HG03103 (cell line): ENCODE results near the gene AQP12B.

ENCODE experiments used
- ATAC-seq: cut with Tn5 transposase; IDR thresholded peaks from one replicate; pipeline ENCODE4 v1.9.1; 2021; ENCODE audit warnings: low read depth; ENCODE audit not compliant: unreplicated experiment

Gene AQP12B

DNA sequence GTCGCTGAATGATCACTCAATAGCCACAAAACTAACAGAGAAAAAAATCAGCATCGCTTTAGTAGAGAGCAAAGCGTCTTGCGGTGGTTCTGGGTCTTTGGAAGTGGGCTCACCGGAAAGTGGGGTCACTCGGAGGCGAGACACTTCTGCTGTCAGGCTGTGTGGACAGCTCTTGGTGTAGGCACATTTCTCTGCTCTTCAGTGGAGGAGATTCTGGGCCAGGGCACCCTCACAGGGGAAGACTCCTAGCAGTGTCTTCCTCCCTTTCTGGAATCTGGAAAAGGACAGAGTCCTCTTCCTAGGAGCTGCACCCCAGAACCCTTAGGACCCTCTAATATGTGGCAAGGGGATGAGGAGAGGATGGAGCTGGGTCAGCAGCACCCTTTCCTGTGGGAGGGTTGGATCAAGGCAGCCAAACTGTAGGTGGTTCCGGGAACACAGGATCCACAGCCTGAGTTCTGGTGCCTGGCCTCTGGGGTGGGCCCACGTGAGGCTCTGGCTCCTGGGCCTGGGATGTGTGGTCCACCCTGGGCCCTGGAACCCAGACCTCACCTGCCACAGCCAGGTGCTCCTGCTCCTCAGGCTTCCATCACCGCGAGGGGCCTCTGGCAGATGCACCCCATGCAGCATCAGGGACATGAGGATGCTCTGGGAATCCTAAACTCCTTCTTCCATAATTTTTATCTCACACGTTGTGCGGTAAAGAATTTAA, 32.3 kb downstream of the AQP12B start:
- ATAC-seq: no peak

DNA sequence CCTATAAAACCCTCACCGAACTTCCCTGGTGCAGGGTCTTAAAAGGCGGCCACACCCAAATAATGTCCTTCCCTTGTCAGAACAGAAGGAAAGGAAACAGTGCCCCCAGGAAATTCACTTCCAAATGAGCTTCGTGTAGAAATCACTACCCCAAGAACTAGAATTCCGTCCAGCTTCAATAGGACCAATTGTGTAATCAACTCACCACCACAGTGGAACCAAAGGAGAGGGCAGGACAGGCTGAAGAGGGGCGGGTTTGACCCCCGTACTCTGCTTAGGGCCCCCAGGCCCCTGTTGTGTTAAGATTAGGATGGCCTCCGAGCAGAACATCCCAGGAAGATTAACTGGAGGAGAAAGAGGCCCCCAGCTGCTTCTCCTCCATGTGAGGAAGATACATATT, 33.4 kb downstream of the AQP12B start:
- no peak for ATAC-seq

DNA sequence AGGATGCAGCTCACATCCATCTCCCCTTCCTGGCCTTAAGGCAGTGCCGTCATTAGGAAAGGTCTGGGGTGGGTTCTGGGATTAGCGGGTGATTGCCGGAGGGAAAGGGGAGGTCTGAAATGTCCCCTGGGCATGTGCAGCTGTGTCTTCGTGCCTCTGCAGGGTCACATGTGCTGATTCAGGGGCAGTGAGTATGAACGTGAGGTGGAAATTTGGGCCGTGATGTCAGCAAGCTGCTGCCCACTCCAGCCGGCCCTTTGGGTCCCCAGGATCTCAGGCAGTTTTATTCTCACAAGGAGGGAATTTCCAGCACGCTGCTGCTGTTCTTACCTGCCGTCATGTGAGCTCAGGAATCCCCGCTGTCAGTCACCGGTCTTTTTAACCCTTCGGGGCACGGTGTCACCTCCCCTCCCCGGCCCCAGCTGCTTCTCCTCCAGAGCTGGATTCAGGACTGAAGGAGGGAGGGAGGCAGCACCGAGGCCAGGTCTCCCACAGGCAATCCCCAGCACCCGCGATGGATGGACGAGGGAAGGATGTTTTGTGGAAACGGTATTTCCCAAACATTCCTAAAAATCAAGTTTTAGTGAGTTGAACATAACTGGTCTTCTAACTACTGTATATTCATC, 33.9 kb downstream of the AQP12B start:
- ATAC-seq: no peak

DNA sequence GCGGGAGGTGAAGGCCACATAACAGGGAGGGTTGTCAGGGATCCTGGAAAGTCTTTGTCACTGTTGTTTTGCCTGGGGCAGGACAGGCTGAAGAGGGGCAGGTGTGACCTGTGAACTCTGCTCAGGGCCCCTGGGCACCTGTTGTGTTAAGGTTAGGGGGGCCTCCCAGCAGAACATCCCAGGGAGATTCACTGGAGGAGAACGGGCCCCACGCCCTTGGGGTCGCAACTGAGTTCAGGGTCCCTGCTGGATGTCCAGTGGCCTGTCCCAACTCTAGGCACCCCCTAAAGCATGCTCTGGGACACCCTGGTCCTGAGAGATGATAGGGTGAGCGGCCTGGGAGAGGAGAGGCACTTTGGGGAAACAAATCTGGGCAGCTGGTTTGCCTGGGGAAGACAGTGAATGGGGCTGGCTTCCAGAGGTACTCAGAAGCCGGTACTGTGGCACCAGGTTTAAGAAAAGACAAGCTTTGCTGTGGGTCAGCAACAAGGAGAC, 34.5 kb downstream of the AQP12B start:
- no peak for ATAC-seq

DNA sequence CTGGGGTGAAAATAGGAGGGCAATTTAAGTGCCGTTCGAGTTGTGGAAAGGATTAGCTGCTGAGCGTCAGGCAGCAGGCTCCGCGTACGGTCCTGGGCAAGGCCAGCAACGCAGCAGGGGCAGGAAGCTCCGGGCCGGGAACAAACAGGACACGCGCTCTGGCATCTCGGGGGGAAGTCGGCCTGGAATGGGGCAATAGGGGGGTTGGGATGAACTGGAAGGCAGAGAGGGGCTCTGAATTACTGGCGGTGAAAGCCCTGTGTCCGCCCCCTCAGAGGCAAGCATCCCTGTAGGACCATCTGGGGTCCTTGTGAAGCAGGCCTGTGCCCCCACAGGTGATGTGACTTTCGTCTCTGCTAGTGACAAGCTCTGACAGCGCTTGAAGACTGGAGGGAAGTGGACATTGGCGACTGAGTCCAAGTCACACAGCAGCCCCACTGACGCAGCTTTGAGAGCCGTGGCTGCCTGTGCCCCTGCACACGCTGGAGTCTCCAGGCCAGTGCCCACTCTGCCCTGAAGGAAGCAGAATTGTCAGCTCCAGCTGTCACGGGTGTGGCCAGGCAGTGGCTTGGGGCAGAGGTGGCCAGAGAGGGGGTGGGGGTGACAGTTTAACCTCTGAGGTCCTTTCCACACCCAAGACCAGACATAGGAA, 35.1 kb downstream of the AQP12B start:
- ATAC-seq: no peak

DNA sequence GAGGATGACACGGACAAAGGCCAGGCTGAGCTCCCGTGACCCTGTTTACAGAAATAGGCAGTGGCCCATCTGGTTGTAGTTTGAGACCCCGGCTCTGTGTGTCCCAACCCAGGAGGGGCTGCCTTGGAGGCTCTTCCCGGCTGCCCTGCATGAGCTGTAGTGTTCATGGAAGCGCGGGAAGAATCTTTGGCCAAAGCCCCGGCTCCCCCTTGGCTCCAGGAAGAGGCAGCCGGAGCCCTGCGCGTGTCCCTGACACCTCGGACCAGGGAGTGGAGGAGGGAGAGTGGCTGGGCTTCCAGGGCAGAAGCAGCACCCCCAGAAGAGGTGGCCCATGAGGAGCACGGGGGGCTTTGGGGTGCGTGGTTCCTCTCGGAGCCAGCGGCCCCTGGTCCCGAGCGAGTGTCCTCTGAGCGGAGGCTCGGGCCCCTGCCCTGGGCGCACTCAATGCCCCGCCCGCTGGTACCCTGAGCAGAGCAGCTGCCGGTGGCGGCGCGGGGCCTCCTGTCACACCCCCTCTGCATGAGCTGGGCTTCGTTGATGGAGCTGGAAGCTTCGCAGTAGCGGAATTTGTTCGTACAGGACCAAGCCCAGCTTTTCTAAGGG, 35.7 kb downstream of the AQP12B start:
- ATAC-seq: no peak

DNA sequence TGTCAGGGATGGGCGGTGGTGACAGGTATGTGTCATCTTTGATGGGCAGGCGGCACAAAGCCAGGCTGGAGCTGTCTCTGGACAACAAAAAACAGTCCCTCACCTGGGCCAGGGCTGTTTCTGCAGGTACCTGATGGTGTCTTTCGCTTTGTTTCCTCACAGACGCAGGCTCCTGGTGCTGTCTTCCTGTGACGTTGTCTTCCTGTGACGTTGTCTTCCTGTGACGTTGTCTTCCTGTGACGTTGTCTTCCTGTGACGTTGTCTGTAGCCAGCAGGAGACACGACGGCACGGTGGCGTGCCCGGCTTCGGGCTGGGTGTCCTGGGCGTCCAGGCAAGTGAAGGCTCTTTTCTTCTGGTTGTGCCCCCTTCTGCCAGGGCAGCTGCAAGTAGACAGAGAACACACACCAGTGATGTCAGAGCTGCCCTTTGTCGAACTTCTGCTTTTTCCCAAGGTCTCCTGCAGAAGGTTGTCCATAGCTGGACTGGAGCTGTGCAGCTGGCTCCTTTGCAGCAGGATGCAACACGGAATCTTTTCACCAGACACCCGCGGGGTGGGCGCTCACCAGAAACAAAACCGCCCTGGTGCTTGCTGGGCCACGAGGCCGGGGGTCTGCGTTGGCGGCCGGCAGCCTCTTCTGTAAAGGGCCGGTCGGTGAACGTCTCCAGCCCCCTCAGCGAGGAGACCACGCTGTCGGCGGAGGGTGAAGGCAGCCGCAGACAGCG, 36.3 kb downstream of the AQP12B start:
- ATAC-seq: no peak

DNA sequence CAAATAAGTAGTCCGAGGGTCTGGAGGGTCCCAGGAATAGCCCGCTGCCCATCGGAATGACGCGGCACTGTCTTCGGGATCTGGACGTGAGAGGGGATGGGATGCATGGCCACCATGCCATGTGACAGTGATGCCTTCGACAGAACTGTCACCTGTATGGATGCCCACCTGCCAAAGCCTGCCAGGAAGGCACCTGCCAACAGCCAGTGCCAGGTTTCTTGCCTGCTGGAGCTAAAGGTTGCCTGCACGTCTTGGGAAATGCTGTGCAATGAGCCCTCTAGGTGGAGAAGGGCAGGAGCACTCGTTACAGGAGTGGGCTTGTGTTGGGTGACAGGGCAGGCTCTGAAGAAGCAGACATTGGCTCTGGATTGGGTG, 36.9 kb downstream of the AQP12B start:
- ATAC-seq: no peak

DNA sequence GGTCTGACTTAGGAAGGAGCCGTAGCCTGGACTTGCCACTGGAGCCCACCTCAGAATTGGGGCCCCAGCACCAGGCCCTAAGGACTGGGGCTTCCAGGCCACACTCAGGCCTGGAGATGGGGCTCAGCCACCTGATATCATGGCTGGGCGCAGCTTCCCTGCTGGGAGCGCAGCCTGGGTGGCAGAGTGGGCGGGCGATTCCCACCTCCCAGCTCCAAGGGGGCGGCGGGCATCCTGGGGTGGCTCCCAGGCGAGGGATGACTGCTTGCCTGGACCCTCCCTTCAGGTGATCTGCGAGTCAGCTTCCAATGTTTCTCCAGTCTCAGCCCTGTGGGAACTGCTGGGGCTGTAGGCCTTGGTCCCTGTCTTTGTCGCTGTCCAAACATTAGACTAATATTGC, 37.3 kb downstream of the AQP12B start:
- ATAC-seq: no peak

DNA sequence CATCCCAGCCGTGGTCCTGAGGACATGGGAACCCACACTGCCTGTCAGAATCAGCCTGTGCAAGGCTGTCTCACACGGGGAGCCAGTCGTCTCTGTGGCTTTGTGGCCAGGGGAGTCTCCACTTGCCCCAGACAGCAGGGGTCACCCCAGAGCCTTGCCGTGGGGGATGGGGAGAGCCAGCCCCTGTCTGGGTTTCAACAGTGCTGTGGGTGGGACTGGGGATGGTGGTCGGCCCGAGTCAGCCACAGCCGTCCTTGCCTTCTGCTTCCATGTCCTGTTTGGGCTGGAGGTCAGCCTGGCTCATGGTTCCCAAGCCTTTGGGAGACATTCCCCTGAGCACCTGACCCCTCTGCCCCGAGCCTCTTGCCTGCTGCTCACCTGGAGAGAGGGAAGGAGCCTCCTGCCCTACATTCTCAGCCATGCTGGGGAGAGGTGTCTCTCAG, 37.8 kb downstream of the AQP12B start:
- ATAC-seq: no peak

DNA sequence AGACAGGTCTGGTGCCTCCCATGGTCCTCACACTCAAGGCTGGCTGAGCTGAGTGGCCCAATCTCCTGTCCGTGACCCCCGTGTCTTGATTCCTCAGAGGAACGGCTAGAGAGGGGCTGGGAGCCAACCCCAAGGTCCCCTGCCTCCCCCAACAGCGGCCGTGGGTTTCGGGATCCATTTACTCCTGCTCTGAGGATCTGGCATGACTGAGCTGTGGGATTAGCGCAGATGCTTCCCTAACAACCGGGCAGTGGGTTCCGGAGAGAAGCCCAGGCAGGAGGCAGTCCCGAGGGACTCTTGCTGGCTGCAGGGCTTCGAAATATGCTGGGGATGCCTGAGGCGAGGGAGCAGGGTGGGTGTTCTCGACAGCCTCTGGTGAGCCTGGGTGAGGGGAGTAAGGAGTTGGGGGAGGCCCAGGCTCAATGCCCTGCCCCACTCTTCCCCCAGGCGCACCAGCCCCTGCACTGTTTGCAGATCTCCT, 38.5 kb downstream of the AQP12B start:
- ATAC-seq: no peak

DNA sequence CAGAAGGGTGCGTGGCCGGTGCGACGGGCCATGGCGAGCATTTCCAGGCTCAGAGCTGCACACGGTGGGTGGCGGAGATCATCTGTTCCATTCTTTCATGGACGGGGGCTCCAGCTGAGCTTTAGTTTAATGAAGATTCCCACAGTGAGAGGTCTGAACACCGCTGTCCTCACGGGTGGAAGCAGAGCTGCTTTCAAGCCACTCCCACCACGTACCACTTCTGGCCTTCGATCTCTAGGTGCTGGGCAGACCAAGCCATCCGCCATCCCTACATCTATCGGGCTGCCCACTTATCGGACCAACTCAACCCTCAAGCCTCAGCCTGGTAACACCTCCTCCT, 38.9 kb downstream of the AQP12B start:
- ATAC-seq: no peak

DNA sequence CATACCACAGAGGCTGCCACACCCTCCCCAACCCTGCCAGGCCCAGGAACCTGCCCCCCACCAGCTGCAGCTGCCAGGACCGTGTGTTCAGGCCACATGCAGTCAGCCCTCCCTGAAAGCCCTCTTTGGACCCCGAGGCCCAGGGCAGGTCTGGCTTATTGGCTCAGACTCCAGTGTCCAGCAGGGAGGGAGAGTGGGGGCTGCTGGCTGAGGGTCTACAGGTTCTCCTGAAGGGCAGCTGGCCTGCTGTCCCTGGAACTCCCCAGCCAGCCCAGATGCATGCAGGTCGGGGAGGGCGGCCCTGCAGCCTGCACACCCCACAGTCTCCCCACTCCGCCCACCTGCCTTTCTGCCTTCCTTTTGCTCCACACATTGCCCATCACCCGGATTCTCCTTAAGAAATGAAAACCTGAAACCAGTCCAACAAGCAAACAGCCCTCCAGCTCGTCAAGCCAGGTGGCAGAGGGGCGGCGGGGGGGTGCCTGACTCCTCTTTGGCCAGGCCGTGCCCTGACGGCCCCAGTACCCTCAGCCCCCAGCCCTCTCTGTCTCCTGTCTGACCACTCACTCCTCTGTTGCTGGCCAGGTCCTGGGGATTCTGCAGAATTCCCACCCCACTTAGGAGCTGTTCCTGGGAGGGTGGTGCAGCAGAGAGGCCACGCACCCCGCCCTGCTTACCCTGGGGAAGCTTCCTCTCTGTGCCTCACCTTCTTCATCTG, 39.4 kb downstream of the AQP12B start:
- no peak for ATAC-seq

DNA sequence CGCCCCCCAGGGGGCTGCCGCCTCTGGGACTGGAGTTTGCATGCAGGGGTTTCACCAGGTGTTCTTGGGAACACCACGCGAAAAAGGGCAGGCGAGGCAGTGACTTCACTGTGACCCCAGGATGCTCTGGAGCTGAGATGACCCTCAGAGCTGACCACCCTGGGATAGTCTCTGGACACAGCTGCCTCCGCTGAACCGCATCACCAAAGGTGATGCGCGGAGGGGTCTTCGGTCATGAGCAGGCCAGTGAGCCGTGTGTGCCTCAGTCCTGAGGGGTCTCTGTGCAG, 39.9 kb downstream of the AQP12B start:
- no peak for ATAC-seq

DNA sequence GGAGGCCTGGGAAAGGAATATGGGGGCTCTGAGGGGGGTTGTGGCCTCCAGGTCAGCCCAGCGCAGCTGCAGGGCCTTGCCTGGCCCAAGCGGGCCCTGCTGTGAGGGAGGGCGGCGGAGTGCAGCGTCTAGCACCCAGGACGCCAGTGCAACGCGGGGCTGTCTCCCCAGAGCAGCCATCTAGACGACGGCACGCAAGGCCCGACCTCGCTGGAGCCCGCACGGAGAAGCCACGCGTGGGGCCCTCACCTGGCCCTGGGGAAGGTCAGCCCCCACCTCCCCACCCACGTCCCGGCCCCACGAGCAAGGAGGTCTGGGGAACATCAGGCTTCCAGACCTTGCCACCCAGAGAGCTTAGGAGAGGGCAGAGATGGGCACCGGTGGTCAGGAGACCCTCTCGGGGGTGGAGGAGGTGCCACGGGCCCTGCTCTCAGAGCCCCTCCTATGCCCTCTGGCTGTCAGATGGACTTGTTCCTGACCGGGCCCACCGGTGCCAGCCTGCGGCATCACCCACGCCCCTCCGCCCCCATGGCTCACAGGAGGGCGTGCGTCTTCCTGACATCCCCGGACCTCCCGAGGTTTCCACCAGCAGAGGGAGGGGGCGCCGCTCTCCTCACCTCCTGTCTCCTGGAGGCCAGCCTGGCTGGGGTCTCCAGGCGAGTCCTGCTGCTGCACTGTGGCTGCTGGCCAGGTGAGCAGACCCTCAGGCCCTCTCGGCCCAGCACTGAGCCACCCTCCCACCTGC, 40.5 kb downstream of the AQP12B start:
- ATAC-seq: no peak

DNA sequence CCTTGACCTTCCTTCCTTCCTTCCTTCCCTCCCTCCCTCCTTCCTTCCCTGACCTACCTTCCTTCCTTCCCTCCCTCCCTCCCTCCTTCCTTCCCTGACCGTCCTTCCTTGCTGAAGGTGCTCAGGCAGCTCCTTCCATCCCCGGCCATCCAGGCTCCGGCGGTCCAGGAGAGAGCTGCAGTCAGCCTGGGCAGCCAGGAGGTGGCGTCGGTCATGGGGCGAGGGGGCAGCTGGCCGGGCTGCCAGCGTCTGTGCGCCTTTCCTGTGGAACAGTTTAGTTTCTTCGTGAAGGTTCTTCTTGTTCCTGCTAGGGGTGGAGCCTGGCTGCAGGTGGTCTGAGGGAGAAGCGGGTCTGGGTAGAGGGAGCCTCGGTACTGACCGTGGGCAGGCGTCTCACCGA, 41.7 kb downstream of the AQP12B start:
- ATAC-seq: no peak

DNA sequence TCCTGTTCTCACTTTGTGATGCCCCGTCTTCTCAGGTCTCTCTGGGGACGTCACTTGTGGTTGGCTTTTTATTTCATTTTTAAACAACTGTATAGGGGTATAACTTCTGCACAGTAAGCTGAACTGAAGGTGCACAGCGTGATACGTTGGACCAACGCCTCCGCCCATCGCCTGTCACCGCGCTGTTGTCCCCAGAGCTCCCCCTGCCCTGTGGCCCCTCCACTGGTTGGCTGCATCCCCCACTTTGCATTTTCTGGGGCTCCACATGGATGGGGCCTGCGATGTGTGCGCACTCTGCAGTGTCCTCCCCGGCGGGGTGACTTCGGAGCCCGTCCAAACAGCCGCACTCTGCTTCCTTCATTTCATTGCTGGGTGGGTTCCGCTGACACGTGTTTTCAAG, 43.1 kb downstream of the AQP12B start:
- no peak for ATAC-seq

DNA sequence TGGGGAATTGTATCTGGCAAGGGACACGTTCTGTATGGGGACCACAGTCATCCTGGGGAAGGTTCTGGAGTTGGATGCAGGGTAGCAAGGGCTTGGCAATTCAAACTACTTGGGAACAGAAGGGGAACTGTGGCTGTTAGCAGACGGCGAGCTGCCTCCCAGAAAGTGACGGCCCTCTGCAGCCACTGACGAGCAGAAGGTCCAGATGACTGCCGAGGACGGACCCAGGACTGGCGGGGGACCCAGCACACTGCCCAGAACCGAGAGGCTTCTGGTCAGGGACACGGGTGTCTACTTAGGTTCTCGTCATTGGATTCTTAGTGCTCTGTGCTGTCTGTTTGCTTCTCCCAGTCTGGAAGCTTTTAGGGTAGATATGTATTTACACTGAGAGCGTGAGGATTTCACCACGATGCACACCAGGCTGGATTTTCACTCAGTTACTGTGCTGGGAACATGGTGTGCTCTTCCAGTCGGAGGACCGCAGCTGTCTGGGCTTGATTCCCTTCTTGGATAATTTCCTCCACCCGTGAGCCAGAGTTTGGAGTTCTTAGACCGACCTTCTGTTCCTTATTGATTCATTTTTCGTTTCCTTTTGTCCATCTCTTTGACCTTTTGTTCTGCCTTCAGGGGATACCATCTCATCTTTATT, 44.0 kb downstream of the AQP12B start:
- no peak for ATAC-seq

DNA sequence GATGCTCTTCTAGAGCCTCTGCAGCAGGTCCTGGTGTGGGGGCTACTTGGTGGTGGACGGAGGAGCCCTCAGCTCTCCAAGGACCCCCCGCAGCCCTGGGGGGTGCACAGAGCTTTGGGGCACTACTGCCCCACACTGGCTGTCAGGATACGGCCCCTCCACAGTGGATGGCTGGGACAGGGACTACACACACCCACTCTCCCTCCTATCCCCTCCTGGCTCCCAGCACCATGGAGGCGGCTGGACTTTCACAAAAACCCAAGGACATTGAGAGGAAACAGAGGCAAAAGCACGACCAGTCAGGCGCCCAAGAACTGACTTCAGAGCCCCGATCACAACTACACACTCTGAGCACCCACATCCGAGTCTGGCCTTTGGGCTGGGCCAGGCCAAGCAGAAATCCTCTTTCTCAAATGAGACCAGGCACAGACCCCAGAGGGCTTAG, 44.8 kb downstream of the AQP12B start:
- no peak for ATAC-seq
